ENCODE data around the gene MAP7D1.

DNA sequence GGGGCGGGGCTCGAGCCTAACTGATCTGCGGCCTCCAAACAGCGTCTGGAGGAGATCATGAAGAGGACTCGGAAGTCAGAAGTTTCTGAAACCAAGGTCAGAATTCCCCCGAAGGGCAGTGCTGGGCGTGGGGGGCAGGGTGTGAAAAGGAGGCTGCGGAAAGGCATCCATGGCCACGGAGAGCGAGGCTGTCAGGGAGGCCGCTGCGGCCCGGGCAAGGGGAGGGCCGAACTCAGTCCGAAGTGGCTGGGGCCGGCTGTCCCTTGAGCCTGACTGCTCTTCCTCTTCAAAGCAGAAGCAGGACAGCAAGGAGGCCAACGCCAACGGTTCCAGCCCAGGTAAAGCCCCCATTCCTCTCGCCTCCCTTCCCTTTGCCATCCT, 23.2 kb downstream of the MAP7D1 start:
- TF ChIP-seq, protein P1, sequence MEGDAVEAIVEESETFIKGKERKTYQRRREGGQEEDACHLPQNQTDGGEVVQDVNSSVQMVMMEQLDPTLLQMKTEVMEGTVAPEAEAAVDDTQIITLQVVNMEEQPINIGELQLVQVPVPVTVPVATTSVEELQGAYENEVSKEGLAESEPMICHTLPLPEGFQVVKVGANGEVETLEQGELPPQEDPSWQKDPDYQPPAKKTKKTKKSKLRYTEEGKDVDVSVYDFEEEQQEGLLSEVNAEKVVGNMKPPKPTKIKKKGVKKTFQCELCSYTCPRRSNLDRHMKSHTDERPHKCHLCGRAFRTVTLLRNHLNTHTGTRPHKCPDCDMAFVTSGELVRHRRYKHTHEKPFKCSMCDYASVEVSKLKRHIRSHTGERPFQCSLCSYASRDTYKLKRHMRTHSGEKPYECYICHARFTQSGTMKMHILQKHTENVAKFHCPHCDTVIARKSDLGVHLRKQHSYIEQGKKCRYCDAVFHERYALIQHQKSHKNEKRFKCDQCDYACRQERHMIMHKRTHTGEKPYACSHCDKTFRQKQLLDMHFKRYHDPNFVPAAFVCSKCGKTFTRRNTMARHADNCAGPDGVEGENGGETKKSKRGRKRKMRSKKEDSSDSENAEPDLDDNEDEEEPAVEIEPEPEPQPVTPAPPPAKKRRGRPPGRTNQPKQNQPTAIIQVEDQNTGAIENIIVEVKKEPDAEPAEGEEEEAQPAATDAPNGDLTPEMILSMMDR (IDR thresholded peaks at IDR 0.05) = no peak
- TF ChIP-seq RCOR1 (IDR thresholded peaks at IDR 0.05; ENCODE audit: low read length) (no peak), FOXJ3 (CRISPR knock-in tag; IDR thresholded peaks at IDR 0.05) (no peak)
- TF ChIP-seq, protein P2, sequence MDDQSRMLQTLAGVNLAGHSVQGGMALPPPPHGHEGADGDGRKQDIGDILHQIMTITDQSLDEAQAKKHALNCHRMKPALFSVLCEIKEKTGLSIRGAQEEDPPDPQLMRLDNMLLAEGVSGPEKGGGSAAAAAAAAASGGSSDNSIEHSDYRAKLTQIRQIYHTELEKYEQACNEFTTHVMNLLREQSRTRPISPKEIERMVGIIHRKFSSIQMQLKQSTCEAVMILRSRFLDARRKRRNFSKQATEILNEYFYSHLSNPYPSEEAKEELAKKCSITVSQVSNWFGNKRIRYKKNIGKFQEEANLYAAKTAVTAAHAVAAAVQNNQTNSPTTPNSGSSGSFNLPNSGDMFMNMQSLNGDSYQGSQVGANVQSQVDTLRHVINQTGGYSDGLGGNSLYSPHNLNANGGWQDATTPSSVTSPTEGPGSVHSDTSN (IDR thresholded peaks at IDR 0.05) = no peak

All from SK-N-SH (cell line).